Stimulated activated CD4-positive, alpha-beta T cell treated with anti-CD3 and anti-CD28 coated beads, Interleukin-4, amount 100 ng/mL, for 1 hour (primary cell): Measurements from ENCODE around the gene ADIPOR2.
"Not testable (repeated sequence)": the region's sequence is repeated elsewhere in the genome, so short reads cannot be mapped to it uniquely, and the experiment has no call there.

Experiments used
- DNase-seq: peaks from one replicate; pipeline ENCODE4 v3.0.0-alpha.2; 2020

The ADIPOR2 gene

DNA sequence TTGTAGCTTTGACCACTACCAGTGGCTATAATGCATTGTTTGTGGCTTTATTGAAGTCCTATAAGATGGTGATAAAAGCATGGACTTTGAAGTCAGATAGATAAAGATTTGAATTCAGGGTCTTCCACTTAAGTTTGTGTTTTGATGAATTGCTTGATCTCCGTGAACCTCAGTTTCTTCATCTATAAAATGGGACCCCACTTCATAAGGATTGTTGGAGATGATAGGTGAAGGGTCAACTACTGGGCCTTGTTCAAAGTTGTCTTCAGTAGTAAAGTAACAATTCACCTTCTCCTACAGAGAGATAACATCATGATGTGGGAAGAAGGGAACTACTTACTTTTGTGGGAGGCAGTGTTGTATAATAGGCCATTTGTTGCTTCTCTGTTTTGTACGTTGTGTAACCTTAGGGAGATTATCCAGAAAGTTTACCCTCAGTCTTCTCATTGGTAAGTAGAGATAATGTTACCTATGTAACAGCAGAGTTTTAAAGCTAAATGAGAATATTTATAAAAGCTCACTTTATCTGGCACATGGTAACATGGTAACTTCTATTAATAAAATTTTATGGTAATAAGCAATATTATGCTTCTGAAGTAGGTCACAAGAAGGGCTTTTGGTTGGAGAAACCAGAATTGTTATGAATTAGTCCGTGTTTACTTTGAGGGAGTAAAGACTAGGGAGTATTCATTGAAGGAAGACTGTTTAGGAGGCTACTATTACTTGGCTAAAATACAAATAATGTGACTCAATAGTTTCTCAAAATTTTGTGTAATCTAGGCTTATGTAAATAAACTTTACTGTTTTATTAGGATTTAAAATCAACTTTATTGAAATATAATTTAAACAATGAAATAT, 15.1 kb downstream of the ADIPOR2 start:
- DNase-seq, result no peak

DNA sequence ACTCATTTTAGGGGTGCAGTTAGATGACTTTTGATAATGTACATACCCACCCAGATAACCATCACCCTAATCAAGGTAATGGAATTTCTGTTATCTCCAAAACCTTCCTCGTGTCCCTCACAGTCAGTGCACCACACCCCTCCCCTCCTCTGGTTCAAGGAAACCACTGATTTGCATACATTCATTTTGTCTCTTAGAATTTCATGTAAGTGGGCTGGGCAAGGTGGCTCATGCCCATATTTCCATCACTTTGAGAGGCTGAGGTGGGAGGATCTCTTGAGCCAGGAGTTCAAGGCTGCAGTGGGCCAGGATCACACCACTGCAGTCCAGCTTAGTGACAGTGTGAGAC, 15.7 kb downstream of the ADIPOR2 start:
- no peak for DNase-seq

DNA sequence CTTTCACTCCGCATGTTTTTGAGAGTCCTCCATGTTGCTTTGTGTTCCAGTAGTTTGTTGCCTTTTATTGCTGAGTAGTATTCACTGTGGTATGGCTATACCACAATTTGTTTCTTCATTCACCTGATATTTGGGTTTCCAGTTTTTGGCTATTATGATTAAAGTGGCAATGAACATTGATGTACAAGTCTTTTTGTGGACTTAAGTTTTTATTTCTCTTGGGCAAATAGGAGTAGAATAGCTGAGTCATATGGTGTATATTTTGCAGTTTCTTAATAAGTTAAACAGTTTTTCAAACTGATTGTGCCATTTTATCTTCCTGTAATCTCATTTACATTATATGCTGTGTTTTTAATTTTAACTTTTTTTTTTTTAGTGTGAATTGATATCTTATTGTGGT, 16.2 kb downstream of the ADIPOR2 start:
- no peak for DNase-seq

DNA sequence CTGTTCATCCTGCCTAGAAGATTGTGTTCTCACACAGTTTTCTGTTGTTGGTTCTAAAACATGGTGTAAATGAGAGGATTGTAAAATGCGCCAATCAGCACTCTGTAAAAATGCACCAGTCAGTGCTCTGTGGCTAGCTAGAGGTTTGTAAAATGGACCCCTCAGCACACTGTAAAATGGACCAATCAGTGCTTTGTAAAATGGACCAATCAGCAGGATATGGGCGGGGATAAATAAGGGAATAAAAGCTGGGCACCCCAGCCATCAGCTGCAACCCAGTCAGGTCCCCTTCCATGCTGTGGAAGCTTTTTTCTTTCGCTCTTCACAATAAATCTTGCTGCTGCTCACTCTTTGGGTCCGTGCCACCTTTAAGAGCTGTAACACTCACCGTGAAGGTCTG, 19.1 kb downstream of the ADIPOR2 start:
- not testable (repeated sequence) for DNase-seq

DNA sequence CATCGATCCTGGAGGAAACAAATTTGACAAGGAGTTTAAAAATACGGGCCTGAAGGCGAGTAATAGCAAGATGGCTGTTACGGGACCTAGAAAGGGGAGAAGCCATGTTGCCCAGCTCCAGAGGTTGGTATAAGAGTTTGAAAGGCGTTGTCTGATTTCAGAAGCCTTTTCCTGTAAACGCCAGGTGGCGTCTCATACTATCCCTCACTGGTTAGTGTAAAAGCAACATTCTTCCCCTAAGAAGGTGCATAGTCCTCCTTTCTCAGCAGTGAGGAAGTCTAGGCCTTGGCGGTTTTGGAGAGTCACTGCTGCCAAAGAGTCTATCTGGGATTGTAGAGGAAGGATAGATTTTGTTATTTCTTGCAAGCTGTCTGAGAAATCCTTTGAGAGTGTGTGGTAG, 20.0 kb downstream of the ADIPOR2 start:
- DNase-seq, result not testable (repeated sequence)

DNA sequence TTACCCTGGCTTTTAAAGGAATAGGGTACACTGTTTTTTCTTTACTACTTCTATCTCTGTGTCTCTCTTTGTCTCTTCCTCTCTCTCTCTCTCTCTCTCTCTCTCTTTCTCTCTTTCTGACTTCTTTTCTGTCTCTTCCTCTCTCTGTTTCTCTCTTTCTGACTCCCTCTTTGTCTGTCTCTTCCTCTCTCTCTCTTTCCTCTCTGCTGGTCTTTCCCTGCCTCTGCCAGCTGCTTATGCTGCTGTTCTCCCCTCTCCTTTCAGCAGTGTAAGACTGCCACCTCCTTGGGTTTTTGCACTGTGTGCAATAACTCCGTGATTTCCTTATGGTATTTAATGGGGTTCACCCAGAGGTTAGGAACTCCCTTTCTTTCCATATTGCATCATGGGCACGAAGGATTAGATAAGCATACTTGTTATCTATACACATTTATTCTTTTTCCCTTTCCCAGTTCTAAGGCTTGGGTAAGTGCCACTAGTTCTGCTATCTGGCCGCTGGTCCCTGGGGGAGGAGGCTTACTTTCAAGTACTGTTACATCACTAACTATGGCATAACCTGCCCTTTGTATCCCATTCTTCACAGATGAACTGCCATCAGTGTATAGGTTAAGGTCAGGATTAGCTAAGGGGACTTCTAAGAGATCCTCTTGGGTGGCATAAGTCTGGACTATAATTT, 20.8 kb downstream of the ADIPOR2 start:
- not testable (repeated sequence) for DNase-seq

DNA sequence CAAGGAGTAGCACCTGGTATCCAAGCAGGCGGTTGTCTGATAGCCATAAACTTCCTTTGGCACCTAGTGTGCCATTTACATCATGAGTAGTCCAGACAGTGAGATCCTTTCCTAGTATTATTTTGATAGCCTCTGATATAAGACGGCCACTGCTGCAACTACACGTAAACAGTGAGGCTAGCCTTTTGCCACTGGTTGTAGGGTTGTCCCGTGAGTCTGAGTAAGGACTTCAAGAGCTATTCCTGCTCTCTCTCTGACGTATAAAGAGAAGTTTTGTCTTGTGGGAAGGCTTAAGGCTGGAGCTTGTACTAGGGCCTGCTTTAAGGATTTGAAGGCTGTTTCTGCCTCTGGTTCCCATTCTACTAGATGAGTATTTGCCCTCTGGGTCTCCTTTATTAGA, 21.4 kb downstream of the ADIPOR2 start:
- DNase-seq, result not testable (repeated sequence)

DNA sequence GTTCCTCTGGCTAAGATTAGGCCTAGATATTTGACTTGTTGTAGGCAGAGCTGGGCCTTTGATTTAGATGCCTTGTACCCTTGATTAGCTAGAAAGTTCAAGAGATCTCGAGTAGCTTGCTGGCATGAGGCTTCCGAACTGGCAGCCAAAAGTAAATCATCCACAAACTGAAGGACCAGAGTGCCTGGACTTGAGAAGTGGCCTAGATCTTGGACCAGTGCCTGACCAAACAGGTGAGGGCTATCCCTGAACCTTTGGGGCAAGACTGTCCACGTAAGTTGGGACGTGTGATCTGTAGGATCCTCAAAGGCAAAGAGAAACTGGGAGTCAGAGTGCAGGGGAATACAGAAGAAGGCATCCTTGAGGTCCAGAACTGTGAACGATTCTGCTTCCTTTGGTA, 22.0 kb downstream of the ADIPOR2 start:
- DNase-seq, result not testable (repeated sequence)

DNA sequence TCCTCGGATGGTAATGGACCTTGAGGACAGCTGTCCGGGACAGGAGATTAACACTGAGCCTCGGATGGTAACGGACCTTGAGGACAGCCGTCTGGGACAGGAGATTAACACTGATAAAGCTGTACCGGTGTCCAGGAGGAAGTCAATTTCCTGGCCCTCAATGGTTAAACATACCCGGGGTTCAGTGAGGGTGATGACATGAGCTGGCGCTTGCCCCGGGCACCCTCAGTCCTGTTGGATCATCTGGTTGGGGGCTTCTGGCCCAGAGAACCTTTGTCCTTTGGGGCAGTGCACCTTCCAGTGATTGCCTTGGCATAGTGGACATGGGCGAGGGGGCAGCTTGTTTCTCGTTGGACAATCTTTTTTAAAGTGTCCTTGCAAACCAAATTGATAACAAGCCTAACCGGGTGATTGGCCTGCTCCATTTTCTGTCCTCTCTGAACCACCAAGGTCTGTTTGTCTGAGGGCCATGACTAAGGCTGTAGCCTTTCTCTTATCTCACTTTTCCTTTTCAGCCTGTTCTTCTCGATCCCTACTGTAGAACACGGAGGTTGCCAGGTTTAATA, 23.0 kb downstream of the ADIPOR2 start:
- not testable (repeated sequence) for DNase-seq

DNA sequence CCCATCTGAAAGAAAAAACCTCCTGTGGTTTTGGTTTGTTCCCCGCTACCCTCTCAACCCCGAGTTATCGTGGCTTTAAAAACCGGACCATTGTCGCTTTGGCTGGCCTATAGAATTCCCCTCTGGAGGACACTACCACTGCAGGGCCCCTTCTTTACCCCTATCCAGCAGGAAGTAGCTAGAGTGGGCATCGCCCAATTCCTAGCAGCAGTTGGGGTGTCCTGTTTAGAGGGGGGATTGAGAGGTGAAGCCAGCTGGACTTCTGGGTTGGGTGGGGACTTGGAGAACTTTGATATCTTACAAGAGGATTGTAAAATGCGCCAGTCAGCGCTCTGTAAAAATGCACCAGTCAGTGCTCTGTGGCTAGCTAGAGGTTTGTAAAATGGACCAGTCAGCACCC, 24.6 kb downstream of the ADIPOR2 start:
- not testable (repeated sequence) for DNase-seq

DNA sequence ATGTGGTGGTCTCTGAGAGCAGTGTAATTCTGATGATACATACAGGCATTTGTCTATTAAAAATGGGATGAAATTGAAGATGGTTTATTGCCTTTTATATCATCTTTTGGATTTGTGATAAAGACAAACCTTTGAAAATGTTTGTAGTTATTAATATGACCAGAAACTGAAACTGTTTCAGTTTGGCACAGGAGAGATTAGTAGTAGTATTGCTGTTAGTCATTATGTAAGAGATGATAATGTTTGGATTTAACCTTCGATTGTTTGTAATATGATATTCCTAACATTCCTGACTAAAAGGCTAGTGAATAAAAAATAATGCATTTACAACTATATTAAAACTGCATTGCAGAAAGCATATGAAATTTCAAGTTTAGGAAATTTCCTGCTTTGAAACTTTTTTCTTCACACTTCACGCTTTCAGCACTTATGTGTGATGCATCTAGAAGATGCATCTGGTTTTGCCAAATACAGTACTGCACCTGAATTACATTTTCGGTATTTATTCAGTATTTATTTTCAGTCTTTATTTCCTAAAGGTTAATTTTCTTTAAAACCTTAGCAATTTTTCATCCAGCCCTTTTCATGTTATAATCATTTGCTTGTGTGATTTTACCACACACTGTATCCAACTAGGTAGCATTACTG, 25.5 kb downstream of the ADIPOR2 start:
- DNase-seq, result no peak

DNA sequence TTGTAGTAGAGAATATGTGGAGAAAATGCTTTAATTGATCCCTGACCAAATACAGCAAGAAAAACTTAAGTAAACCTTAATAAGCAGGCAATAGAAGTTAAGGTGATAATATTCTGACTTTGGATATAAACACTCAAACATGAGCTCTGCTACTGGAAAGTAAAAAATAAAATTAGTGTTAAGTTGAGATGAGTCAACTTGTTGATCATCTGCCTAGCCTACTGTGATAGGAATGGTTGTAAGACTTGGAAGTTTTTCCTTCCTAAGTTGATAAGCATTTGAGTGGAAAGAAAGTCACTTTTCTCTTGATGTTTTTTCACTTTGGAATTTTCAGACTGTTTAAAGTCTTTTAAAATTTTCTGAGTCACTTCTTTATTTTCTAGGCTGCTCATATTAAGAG, 26.0 kb downstream of the ADIPOR2 start:
- DNase-seq, result no peak

DNA sequence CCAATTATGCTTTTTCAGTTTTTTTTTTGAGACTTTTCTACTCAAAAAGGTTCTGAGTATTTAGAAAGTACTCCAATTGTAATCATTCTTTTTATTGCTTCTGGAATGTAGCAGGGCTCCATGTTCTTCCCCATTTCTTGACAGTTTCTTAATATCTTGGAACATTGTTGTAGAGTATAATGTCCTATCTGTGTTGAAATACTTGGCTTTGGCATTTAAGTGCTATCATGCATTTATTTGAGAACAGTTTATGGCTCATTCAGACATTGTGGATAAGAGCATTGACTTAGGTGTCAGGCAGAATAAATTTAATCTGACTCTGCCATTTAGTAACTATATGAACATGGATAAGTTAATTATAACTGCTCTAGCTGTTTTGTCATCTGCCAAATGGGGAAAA, 28.3 kb downstream of the ADIPOR2 start:
- DNase-seq, result no peak

DNA sequence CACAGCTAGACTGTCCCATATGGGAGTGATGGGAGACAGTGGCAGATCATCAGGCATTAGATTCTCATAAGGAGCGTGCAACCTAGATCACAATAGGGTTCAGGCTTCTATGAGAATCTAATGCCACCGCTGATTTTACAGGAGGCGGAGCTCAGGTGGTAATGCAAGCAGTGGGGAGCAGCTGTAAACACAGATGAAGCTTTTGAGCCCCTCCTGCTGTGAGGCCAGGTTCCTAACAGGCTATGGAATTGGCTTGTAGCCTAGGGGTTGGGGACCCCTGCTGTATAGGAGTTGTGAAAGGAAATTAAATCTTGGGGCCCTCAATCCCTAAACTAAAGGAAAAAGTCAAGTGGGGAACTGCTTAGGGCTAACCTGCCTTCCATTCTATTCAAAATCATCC, 29.6 kb downstream of the ADIPOR2 start:
- DNase-seq, result no peak

DNA sequence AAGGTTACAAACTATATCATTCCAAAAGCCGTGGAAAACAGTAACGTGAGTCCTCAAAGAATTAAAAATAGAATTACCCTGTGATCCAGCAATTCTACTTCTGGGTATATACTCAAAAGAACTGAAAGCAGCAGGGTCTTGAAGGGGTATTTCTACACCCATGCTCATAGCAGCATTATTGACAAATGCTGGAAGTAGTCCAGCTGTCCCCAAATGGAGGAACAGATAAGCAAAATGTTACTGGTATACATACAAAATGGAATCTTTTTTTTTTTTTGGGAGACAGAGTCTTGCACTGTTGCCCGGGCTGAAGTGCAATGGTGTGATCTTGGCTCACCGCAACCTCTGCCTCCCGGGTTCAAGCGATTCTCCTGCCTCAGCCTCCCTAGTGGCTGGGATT, 32.9 kb downstream of the ADIPOR2 start:
- DNase-seq, result no peak

DNA sequence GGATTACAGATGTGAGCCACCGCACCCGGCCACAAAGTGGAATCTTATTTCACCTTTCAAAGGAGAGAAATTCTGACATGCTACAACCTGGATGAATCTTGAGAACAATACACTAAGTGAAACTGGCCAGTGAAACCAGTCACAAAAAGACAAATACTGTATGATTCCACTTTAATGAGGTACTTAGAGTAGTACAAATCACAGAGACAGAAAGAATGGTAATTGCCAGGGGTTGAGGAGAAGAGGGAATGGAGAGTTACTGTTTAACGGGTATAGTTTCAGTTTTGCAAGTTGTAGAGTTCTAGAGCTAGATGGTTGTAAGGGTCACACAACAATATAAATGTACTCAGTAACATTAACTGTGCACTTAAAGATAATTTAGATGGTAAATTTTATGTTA, 33.4 kb downstream of the ADIPOR2 start:
- DNase-seq, result no peak

DNA sequence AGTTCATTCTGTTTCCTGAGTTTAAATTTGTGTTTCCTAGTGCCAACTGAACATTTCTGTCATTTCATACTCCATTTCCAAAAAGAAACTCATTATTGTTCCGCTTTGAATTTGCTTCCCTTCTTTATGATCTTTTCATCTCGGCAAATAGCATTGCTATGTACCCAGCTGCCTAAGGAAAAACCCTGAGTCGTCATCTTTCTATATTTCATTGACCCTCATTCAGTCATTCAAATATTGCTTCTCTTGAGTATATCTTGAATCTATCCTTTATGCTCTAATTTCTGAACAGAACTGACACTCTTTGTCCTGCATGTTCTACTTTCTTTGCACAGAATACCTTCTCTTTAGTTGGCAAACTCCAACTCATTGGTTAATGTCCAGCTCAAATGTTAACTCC, 35.9 kb downstream of the ADIPOR2 start:
- DNase-seq, result no peak

DNA sequence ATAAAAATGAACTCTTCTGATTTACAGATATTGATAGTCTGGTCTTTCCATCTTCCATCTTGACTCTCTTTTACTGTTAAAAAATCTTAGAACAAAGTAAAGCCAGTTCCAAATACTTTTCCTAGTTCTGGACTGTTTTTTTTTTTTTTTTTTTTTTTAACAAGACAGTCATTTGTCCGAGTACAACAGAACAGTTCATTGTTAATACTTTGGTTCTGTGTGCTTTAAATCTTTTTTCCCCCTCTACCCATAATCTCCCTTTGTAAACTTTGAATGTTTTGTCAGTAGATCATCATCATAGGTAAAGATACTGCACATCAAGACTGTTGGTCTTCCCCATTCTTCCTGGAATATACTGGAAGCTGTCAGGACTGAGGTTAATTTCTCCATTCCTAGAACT, 38.0 kb downstream of the ADIPOR2 start:
- no peak for DNase-seq

DNA sequence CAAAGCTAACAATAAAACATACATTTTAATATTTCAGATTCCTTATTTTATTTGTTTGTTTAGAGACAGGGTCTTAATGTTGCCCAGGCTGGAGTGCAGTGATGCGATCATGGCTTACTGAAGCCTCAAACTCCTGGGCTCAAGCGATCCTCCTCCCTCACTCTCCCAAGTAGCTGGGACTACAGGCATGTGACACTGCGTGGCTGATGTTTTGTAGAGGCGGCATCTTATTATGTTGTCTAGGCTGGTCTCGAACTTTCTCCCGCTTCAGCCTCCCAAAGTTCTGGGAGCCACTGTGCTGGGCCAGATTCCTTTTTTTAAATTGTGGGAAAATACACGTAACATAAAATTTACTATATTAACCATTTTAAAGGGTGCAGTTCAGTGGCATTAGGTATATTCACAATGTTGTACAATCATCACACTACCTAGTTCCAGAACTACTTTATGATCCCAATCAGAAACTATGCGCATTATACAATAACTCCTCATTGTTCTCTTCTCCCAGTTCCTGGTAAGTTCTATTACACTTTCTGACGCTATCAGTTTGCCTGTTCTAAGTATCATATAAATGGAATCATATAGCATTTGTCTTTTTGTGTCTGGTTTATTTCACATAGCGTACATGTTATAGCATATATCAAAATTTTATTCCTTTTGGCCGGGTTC, 40.3 kb downstream of the ADIPOR2 start:
- no peak for DNase-seq

DNA sequence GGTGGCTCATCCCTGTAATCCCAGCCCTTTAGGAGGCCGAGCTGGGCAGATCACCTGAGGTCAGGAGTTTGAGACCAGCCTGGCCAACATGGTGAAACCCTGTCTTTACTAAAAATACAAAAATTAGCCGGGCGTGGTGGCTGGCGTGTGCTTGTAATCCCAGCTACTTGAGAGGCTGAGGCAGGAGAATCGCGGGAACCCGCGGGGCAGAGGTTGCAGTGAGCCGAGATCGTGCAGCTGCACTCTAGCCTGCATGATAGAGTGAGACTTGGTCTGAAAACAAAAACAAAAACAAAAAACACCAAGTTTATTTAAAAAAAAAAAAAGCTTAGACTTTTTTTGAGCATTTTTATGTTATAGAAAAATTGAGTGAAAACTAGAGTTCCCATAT, 40.8 kb downstream of the ADIPOR2 start:
- DNase-seq, result not testable (repeated sequence)

DNA sequence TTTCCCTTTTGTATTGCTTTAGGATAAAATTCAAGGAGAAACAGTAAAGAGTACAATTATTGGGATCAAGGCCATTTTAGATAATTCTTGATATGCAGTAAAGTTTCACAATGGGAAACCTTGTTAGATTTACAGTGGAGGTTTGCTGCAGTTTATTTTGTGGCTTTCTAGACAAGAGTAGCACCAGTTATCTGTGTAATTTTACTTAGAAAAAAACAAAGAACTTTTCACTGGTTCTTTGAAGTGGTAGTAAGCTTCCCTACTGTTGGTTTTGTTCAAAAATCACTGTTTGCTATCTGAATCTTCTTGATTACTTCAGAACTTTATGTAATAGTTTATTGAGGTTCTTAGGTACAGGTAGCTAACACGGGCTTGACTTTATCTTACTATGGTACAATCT, 42.0 kb downstream of the ADIPOR2 start:
- no peak for DNase-seq

DNA sequence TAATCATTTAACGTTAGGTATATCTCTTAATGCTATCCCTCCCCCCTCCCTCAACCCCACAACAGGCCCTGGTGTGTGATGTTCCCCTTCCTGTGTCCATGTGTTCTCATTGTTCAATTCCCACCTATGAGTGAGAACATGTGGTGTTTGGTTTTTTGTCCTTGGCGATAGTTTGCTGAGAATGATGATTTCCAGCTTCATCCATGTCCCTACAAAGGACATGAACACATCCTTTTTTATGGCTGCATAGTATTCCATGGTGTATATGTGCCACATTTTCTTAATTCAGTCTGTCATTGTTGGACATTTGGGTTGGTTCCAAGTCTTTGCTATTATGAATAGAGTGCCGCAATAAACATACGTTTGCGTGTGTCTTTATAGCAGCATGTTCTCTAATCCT, 42.8 kb downstream of the ADIPOR2 start:
- not testable (repeated sequence) for DNase-seq

DNA sequence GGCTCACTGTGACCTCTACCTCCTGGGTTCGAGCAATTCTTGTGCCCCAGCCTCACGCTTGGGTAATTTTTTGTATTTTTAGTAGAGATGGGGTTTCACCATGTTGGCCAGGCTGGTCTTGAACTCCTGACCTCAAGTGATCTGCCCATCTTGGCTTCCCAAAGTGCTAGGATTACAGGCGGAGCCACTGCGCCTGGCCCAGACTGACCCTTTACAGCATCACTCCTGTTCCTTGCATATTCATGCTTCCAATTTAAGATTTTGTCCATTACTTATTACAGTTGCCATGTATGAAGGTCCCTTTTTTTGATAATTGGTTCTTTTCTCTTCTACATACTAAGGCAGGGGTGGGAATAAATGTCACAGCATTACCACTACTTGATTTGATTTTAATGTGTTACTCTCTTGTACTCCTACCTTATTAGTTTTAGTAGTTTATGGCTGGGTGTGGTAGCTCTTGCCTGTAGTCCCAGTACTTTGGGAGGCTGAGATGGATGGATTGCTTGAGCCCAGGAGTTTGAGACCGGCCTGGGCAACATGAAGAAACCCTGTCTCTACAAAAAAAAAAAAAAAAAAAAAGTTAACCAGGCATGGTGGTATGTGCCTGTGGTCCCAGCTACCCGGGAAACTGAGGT, 46.9 kb downstream of the ADIPOR2 start:
- DNase-seq, result no peak
